ENCODE results near the gene SERAC1.

The SERAC1 gene

DNA sequence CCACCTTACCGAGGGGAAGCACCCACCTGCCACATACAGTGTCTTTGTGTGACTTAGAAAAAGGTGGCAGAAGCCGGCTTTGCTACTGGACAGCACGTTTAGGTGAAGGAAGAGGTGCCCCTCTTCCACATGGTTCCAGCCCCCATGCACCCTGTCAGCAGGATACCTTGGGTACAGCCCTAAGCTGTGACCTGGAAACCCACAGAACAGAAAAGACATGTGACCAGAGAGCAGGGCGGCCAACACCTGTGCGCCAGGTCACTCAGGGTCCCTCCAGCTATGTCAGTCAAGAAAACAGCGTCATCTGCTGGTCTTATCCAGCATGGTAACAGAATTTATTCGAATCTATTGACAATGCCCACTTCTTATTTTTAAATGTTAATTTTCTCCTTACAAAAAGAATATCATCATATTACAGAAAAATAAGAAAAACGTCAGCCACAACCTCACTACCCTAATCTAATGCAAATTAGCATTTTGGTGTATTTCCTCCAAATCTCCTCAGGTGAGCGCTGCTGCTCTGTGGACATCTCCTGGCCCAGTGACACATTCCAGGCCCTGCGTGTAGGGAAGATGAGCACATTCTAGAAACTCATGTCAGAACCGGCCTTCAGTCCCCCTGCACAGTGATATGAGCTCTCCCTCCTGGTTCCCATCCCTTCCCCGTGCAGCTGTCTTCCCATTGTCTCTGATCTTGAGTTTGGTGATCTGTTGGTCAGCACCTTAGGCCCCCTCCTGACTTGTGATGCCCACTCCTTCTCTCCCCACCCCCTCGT, 37.3 kb upstream of the SERAC1 start:
- H3K27ac ChIP-seq, result no peak overlapping the region
- TF ChIP-seq, protein P1, sequence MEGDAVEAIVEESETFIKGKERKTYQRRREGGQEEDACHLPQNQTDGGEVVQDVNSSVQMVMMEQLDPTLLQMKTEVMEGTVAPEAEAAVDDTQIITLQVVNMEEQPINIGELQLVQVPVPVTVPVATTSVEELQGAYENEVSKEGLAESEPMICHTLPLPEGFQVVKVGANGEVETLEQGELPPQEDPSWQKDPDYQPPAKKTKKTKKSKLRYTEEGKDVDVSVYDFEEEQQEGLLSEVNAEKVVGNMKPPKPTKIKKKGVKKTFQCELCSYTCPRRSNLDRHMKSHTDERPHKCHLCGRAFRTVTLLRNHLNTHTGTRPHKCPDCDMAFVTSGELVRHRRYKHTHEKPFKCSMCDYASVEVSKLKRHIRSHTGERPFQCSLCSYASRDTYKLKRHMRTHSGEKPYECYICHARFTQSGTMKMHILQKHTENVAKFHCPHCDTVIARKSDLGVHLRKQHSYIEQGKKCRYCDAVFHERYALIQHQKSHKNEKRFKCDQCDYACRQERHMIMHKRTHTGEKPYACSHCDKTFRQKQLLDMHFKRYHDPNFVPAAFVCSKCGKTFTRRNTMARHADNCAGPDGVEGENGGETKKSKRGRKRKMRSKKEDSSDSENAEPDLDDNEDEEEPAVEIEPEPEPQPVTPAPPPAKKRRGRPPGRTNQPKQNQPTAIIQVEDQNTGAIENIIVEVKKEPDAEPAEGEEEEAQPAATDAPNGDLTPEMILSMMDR (conservative IDR thresholded peaks at IDR 0.05), result peak; percentile 30
- no peak for TF ChIP-seq ZFX (IDR thresholded peaks at IDR 0.05)

DNA sequence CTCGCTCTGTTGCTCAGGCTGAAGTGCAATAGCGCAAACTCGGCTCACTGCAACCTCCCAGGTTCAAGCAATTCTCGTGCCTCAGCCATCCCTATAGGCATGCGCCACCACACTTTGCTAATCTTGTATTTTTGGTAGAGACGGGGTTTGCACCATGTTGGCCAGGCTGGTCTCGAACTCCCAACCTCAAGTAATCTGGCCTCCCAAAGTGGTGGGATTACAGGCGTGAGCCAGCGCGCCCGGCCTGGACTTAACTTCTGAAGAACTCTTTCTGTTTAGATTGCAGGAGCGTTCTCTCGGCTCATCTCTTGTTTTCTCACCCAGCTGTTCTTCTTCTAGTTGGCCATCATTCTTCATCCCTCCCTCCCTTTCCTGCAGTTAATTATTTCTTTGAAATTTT, 30.4 kb upstream of the SERAC1 start:
- H3K27ac ChIP-seq, result no peak overlapping the region
- TF ChIP-seq, protein P1 (conservative IDR thresholded peaks at IDR 0.05), result no peak
- no peak for TF ChIP-seq ZFX (IDR thresholded peaks at IDR 0.05)

DNA sequence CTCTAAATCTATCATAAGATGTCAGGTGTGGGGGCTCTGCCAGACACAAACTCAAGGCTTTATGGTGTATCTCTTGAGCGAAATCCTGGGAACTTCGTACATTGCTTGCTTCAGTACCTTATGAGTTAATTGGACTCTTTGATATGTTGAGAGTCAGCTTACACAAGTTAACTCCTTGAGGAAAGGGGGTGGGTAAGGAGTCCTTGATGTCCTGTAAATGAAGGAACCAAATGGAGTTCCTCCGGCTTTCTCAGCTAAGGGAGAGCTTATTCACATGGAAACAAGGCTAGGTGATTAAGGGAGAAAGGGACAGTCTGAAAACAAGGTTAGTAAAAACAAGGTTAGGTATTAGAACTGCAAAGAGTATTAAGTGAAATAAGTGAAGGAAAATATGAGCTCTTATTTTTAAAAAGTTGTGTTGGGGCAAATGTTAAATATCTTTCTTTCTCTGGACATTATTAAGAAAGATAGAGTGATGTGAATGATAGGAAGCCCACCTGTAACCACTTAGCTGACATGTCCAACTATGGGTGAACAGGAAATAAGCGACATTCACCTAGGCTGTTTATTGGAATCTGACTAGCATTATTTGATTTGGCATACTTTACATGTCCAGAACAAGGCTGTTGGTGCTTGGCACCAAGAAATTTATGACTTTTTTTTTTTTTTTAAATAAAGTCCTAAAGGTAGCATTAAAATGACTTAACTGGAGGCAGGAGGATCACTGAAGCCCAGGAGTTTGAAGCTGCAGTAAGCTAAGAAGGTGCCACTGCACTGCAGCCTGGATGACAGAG, 26.6 kb upstream of the SERAC1 start:
- H3K27ac ChIP-seq, result no peak overlapping the region
- no peak for TF ChIP-seq ZFX (IDR thresholded peaks at IDR 0.05)
- TF ChIP-seq, protein P1 (conservative IDR thresholded peaks at IDR 0.05), result no peak

DNA sequence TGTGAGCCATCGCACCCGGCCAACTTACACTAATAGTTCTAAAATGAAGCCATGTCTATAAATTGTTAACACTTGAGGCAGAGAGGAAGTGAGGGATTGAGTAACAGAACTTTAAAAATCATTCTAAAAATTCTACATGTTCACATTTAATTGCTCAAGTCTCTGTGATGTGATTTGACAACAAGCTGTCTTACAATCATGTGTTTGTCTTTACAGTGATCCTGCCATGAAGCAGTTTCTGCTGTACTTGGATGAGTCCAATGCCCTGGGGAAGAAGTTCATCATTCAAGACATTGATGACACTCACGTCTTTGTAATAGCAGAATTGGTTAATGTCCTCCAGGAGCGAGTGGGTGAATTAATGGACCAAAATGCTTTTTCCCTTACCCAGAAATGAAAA, 23.7 kb upstream of the SERAC1 start:
- H3K27ac ChIP-seq, result no peak overlapping the region
- TF ChIP-seq, protein P1 (conservative IDR thresholded peaks at IDR 0.05), result no peak
- TF ChIP-seq ZFX (IDR thresholded peaks at IDR 0.05), result no peak

DNA sequence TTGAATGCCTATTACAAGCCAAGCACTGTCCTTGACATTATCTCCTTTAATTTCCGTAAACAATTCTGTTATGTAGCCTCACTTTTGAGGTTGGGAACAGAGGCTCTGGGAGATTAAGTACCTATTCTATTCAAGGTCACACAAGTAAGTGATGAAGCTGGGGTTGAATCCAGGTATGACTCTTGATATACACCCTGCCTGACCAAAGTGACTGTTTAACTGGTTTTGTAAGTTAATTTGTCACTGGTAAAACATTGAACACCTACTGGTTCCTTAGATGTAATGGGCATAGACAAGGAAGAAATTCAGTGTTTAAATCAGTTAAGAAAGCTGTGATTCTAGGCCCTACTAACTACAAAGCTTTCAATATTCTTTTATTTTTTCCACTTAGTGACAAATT, 23.0 kb upstream of the SERAC1 start:
- H3K27ac ChIP-seq, result no peak overlapping the region
- TF ChIP-seq, protein P1 (conservative IDR thresholded peaks at IDR 0.05), result no peak
- no peak for TF ChIP-seq ZFX (IDR thresholded peaks at IDR 0.05)

DNA sequence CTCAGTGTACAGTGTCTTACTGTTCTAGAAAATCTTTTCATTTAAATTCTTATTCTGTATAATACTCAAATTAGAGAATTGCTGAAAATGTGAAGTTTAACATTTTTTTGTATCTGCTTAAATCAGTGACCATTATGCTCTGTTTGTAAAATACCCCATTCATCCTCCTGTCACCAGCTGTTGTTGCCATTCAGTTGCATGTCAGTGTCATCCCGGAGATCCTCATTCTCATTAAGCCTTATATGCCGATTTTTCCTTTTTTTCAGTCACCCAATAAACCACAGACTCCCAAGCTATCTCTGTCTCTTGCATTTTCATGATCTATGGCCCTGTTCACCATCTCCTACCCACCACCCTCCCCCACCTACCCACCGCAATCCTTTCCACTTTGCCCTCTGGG, 20.5 kb upstream of the SERAC1 start:
- H3K27ac ChIP-seq, result no peak overlapping the region
- TF ChIP-seq, protein P1 (conservative IDR thresholded peaks at IDR 0.05), result no peak
- no peak for TF ChIP-seq ZFX (IDR thresholded peaks at IDR 0.05)
